SK-N-MC (cell line): Measurements from ENCODE around the gene NAV3.
"Not testable (repeated sequence)": the region's sequence is repeated elsewhere in the genome, so short reads cannot be mapped to it uniquely, and the experiment has no call there.

Experiments used
- DNase-seq: peaks from one replicate; pipeline ENCODE4 v3.0.0-alpha.2; 2011; ENCODE audit warnings: low read depth, low spot score
- H3K27ac ChIP-seq: fragments of 200-600 bp; sonication (generic); 2 replicates; pipeline ENCODE4 v1.5.1; 2016; ENCODE audit warnings: mixed run types
- H3K36me3 ChIP-seq: fragments of 200-600 bp; sonication (generic); 2 replicates; pipeline ENCODE4 v1.6.1; 2017; ENCODE audit warnings: antibody characterized with exemption, low read length, mixed read lengths; ENCODE audit not compliant: insufficient read depth
- H3K4me3 ChIP-seq: fragments of 200-600 bp; sonication (generic); 2 replicates; pipeline ENCODE4 v1.5.1; 2016
- H3K9ac ChIP-seq: fragments of 200-600 bp; sonication (generic); 2 replicates; pipeline ENCODE4 v1.8.0; 2017; ENCODE audit warnings: mixed run types, mixed read lengths; ENCODE audit not compliant: insufficient read length
- H3K9me3 ChIP-seq: fragments of 200-600 bp; sonication (generic); 2 replicates; pipeline ENCODE4 v1.6.1; 2017; ENCODE audit warnings: low read depth, mild to moderate bottlenecking, antibody characterized with exemption, low read length, moderate library complexity, mixed read lengths
- EZH2 ChIP-seq: fragments of 200-600 bp; sonication (generic); IDR thresholded peaks from one replicate; pipeline ENCODE4 v1.6.1; 2017; ENCODE audit warnings: antibody characterized with exemption
- FOXP2 ChIP-seq: optimal IDR thresholded peaks from 2 replicates; pipeline ENCODE3; 2011; ENCODE audit warnings: mild to moderate bottlenecking, moderate library complexity; ENCODE audit not compliant: insufficient read depth; ENCODE audit errors: extremely low read length, control extremely low read depth
- POLR2AphosphoS5 ChIP-seq: IDR thresholded peaks from 2 replicates; pipeline ENCODE4 v1.6.1; 2012; ENCODE audit warnings: mild to moderate bottlenecking, low read depth, low read length, borderline replicate concordance

Gene NAV3

DNA sequence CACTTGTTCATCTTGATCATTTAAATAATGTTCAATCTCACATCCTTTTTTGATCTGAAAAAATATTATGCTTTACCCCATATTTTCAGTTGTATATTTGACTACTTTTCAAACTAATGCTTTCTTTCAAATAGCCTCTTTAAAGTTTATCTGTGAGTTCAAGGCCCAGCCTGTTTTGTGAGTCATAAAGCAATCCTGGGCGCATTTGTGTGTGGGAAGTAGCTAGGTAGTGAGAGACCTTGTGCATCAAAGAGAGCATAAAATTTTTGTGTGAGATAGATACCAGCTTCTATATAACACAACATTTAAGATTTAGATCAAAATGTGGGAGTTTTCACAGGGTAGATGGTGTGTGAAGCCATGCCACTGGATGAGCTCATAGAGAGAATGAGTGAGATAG lies 405.6 kb downstream of the NAV3 start:
- Histone ChIP-seq H3K9ac (no peak overlapping the region), H3K27ac (no peak overlapping the region), H3K9me3 (no peaks in the 10 kb centered on the region), H3K4me3 (no peak overlapping the region), H3K36me3 (no peaks in the 10 kb centered on the region)
- TF ChIP-seq EZH2 (no peak), FOXP2 (no peak), POLR2AphosphoS5 (no peak)
- DNase-seq = no peak

DNA sequence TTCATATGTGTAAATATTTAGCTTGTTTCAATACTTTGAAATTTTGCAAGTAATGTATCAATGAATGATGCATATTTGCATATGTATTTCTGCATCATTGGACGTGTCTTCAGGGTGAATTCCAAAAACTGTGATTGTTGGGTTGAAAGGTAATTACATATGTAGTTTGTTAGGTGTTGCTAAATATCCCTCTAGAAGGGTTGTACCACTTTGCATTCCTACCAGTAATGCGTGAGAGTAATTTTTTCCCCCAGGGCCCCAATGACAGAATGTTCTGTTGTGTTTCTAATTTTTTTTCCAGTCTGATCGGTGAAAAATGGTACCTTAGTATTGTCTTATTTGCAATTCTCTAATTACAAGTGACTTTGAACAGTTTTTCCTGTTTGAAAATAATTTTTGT lies 408.9 kb downstream of the NAV3 start:
- Histone ChIP-seq H3K9me3 (no peaks in the 10 kb centered on the region), H3K9ac (no peak overlapping the region), H3K36me3 (no peaks in the 10 kb centered on the region), H3K4me3 (no peak overlapping the region), H3K27ac (no peak overlapping the region)
- DNase-seq = no peak
- TF ChIP-seq EZH2 (no peak), FOXP2 (no peak), POLR2AphosphoS5 (no peak)

DNA sequence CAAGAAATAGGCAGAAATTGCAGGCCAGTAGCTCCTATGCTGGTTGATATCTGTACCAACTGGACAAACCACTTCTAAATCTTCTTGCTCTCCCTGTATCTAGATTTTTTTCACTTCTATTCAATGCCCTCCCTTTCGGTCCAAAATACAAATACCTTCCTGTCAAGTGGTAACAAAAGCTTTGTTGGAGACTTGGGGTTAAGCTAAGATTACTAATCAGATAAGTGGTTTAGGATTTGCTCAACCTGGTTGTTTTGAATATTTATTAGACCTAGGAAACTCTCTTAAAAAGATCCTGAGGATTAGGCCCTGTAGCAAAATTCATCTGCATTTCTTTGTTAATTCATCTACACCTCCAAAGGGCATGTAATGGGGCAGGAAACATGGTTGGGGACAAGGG lies 410.1 kb downstream of the NAV3 start:
- no peak for TF ChIP-seq EZH2
- no peak for TF ChIP-seq POLR2AphosphoS5
- TF ChIP-seq FOXP2 = no peak
- H3K9me3 ChIP-seq = no peaks in the 10 kb centered on the region
- H3K27ac ChIP-seq = no peak overlapping the region
- DNase-seq = no peak
- no peaks in the 10 kb centered on the region for H3K36me3 ChIP-seq
- no peak overlapping the region for H3K9ac ChIP-seq
- H3K4me3 ChIP-seq = no peak overlapping the region

DNA sequence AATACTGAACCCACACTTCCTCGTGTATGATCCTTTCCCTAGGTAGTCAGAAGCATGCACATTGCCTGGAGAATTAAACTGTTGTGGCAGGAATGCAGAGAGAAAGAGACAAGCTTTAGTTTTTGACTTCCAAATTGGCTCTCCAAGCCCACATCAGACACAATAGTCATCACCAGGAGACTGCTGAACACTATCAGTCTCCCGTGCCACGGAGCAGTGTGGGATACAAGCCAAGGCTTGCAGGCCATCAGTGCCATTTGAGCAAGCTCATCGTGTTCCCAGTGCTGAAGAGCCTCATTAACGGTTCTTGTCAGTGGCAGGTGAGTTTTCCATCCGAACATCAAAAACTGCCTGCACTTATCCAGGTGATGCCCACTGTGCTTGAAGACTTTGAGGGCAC lies 410.8 kb downstream of the NAV3 start:
- no peak for DNase-seq
- no peaks in the 10 kb centered on the region for H3K9me3 ChIP-seq
- TF ChIP-seq POLR2AphosphoS5 (no peak), EZH2 (no peak), FOXP2 (no peak)
- H3K4me3 ChIP-seq = no peak overlapping the region
- no peak overlapping the region for H3K27ac ChIP-seq
- no peaks in the 10 kb centered on the region for H3K36me3 ChIP-seq
- H3K9ac ChIP-seq = no peak overlapping the region

DNA sequence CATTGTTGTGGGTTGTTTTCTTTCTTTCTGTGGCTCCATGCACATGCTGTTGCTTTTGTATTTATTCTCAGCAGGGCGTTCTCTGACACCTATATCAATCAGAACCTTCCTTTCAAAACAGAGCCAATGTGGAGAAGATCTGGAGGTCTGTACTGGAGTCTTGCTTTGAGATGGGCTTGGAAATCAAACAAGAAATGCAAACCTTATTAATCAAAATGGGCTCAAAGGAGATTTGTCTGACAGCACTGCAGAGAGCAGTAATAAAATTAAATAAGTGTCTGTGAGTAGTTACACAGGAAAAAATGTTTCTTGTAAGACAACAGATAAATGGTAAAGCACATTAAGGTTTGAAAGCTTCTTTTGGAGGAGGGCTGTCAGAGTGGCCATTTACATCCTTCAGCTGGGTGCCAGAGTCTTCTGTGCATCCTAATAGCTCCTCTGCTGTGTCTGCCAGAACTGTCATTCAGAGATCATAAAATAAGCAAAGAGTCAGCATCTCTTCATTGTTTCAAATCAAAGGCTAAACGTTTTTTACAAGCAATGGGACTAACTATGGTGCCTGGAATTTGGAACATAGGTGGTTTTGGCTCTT lies 414.3 kb downstream of the NAV3 start:
- H3K27ac ChIP-seq = no peak overlapping the region
- TF ChIP-seq POLR2AphosphoS5 = no peak
- TF ChIP-seq EZH2 = no peak
- TF ChIP-seq FOXP2 = no peak

DNA sequence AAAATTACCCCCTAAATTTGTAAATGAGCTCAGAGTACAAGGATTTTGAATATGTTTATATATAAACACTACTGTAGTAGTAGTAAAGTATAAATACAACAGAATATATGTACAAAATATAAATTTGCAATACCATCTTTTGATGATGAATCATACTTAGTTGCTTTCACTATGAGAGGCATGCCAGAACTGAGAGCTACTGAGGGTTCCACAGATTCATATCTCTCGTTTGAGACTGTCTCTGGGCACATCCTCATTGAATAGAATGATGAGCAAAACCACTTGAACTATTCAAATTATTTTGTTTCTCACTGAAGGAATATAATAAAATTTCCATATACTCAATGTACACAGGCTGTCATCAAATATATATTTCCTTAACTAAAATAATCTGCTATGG lies 417.6 kb downstream of the NAV3 start:
- H3K4me3 ChIP-seq = no peak overlapping the region
- no peak overlapping the region for H3K27ac ChIP-seq
- TF ChIP-seq POLR2AphosphoS5 (no peak), FOXP2 (no peak), EZH2 (no peak)
- H3K36me3 ChIP-seq = no peaks in the 10 kb centered on the region
- H3K9me3 ChIP-seq = no peaks in the 10 kb centered on the region
- no peak for DNase-seq
- no peak overlapping the region for H3K9ac ChIP-seq

More for the DNA sequence above, 414.3 kb downstream of the NAV3 start:
- Histone ChIP-seq H3K9ac (no peak overlapping the region), H3K9me3 (no peaks in the 10 kb centered on the region), H3K4me3 (no peak overlapping the region), H3K36me3 (no peaks in the 10 kb centered on the region)
- DNase-seq = no peak

DNA sequence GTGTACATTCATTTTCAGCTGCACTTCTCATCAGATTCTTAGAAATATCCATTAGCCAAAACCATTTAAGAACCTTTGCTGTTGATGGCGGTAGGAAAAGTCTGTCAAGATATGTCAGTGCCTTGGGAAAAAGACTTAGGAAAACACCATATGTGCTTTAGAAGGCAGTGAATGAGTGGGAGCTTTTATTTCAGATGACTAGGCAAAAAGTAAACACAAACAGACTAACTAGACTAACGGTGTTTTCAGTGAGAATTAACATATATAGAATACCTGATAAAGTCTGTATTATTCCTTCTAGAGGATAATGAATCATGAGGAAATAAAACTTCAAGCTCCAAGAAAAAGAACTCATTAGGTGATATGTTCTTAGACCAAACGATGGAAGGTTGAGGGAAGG lies 418.9 kb downstream of the NAV3 start:
- TF ChIP-seq FOXP2 (no peak), POLR2AphosphoS5 (no peak), EZH2 (no peak)

DNA sequence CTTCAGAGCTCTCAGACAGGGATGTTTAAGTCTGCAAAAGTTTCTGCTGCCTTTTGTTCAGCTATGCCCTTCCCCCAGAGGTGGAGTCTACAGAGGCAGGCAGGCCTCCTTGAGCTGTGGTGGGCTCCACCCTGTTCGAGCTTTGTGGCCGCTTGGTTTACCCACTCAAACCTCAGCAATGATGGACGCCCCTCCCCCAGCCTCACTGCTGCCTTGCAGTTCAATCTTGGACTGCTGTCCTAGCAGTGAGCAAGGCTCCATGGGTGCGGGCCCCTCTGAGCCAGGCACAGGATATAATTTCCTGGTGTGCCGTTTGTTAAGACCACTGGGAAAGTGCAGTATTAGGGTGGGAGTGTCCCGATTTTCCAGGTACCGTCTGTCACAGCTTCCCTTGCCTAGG lies 427.0 kb downstream of the NAV3 start:
- not testable (repeated sequence) for H3K4me3 ChIP-seq, H3K27ac ChIP-seq, H3K9ac ChIP-seq, DNase-seq, H3K36me3 ChIP-seq, H3K9me3 ChIP-seq

More for the DNA sequence above, 418.9 kb downstream of the NAV3 start:
- no peak overlapping the region for H3K4me3 ChIP-seq
- no peak overlapping the region for H3K27ac ChIP-seq
- H3K9me3 ChIP-seq = no peaks in the 10 kb centered on the region
- no peaks in the 10 kb centered on the region for H3K36me3 ChIP-seq
- no peak overlapping the region for H3K9ac ChIP-seq
- no peak for DNase-seq

DNA sequence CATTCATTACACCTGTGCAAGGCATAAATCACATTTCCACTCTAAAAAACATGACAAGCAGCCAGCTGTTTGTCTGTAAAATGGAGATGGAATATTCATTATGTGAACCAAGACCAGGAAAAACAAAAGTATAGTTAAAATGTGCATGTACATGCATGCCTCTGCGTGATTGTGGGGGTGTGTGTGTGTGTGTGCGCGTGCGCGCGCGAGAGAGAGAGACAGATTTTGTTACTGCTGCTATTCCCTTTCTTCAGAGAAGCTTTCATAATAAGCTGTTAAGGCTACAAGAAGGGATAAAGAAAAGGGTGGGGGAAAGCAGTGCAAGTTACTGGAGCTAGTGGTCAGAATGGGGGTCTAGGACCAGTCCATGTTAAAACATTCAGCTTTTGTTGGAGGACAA lies 430.3 kb downstream of the NAV3 start:
- H3K9me3 ChIP-seq = no peaks in the 10 kb centered on the region
- DNase-seq = no peak
- no peaks in the 10 kb centered on the region for H3K36me3 ChIP-seq
- no peak overlapping the region for H3K9ac ChIP-seq
- H3K4me3 ChIP-seq = no peak overlapping the region
- H3K27ac ChIP-seq = no peak overlapping the region
- TF ChIP-seq FOXP2 (no peak), POLR2AphosphoS5 (no peak), EZH2 (no peak)
